IMR-90 (cell line): ENCODE results near the gene RAPGEF3. TPM values are rescaled to one million over a fixed set of nuclear protein-coding genes. Genes with fewer than 3 reads are reported as not detected.
A peak's percentile ranks its signal among the peaks of the same experiment; 100 is the strongest.

Experiments
- ATAC-seq: fragments of 200-7000 bp; cut with Tn5 transposase; 2 replicates; pipeline ENCODE4 v1.9.1; 2020; ENCODE audit warnings: low read depth, mild to moderate bottlenecking, moderate library complexity
- BruUV-seq: library from RNA; stranded (reverse); fragments of 400-500 nt; replicated peaks from 2 replicates; lab custom pipeline; 2021; lab: Mats Ljungman, UMichigan
- CTCF ChIA-PET: fragments of 300-600 bp; formaldehyde crosslinking; extraction: SDS; loops from one replicate; lab custom pipeline; 2021; ENCODE audit warnings: antibody characterized with exemption; lab: Yijun Ruan, JAX
- POLR2A ChIA-PET: fragments of 300-600 bp; sonication (Branson Sonifier 250); formaldehyde crosslinking; loops from one replicate; lab custom pipeline; 2022; ENCODE audit warnings: antibody characterized with exemption; ENCODE audit not compliant: unreplicated experiment; lab: Charles Lee
- DNase-seq: peaks from one replicate; pipeline ENCODE4 v3.0.0; 2013
- H2AFZ ChIP-seq: replicated peaks from 2 replicates; pipeline ENCODE3; 2013; ENCODE audit warnings: low read length, mild to moderate bottlenecking; ENCODE audit not compliant: poor library complexity
- H2AK5ac ChIP-seq: 2 replicates; pipeline ENCODE4 v1.6.1; 2013; ENCODE audit warnings: low read depth, low read length, inconsistent platforms
- H2AK9ac ChIP-seq: replicated peaks from 2 replicates; pipeline ENCODE3; 2013; ENCODE audit warnings: mild to moderate bottlenecking, low read depth, low read length, moderate library complexity; ENCODE audit not compliant: poor library complexity
- H2BK120ac ChIP-seq: 2 replicates; pipeline ENCODE4 v1.6.1; 2013; ENCODE audit warnings: low read depth, low read length, inconsistent platforms
- H2BK15ac ChIP-seq: 3 replicates; pipeline ENCODE4 v1.6.1; 2013; ENCODE audit warnings: low read depth, low read length, inconsistent platforms
- H2BK20ac ChIP-seq: 2 replicates; pipeline ENCODE4 v1.6.1; 2013; ENCODE audit warnings: low read depth, mild to moderate bottlenecking, inconsistent platforms, low read length, moderate library complexity
- H2BK5ac ChIP-seq: 2 replicates; pipeline ENCODE4 v1.6.1; 2013; ENCODE audit warnings: mild to moderate bottlenecking, low read depth, low read length, inconsistent platforms; ENCODE audit not compliant: poor library complexity, severe bottlenecking
- H3K14ac ChIP-seq: replicated peaks from 2 replicates; pipeline ENCODE4 v1.6.1; 2013; ENCODE audit warnings: low read depth, low read length, inconsistent platforms
- H3K18ac ChIP-seq: 2 replicates; pipeline ENCODE4 v1.6.1; 2013; ENCODE audit warnings: low read depth, low read length, control low read depth
- H3K23ac ChIP-seq: 2 replicates; pipeline ENCODE4 v1.6.1; 2013; ENCODE audit warnings: low read depth, low read length, inconsistent platforms
- H3K27ac ChIP-seq: 2 replicates; pipeline ENCODE4 v1.5.1; 2013; ENCODE audit warnings: mild to moderate bottlenecking, control low read depth, low read length; ENCODE audit not compliant: insufficient read depth
- H3K27me3 ChIP-seq: 2 replicates; pipeline ENCODE4 v1.6.1; 2013; ENCODE audit warnings: low read length; ENCODE audit not compliant: control insufficient read depth, insufficient read depth
- H3K36me3 ChIP-seq: 2 replicates; pipeline ENCODE4 v1.6.1; 2013; ENCODE audit warnings: low read length, mixed read lengths; ENCODE audit not compliant: control insufficient read depth, insufficient read depth
- H3K4ac ChIP-seq: 2 replicates; pipeline ENCODE4 v1.6.1; 2013; ENCODE audit warnings: low read depth, low read length, inconsistent platforms
- H3K4me1 ChIP-seq: 2 replicates; pipeline ENCODE4 v1.6.1; 2013; ENCODE audit warnings: low read length, mixed read lengths; ENCODE audit not compliant: control insufficient read depth, insufficient read depth
- H3K4me2 ChIP-seq: 2 replicates; pipeline ENCODE4 v1.6.1; 2013; ENCODE audit warnings: low read depth, mild to moderate bottlenecking, control low read depth, low read length, moderate library complexity
- H3K4me3 ChIP-seq: 2 replicates; pipeline ENCODE4 v1.5.1; 2013; ENCODE audit warnings: low read depth, mild to moderate bottlenecking, control low read depth, low read length, moderate library complexity; ENCODE audit not compliant: insufficient read depth
- H3K56ac ChIP-seq: 2 replicates; pipeline ENCODE4 v1.6.1; 2013; ENCODE audit warnings: low read length, inconsistent platforms; ENCODE audit not compliant: insufficient read depth; ENCODE audit errors: extremely low read depth
- H3K79me1 ChIP-seq, 2 experiments: 2 replicates each; pipeline ENCODE4 v1.6.1; 2013; ENCODE audit warnings: low read length in 2 of 2, inconsistent platforms in 1 of 2, low read depth in 1 of 2
- H3K9ac ChIP-seq: 2 replicates; pipeline ENCODE4 v1.6.1; 2013; ENCODE audit warnings: low read depth, low read length, control low read depth
- H3K9me1 ChIP-seq: 2 replicates; pipeline ENCODE4 v1.6.1; 2013; ENCODE audit warnings: low read length, inconsistent platforms; ENCODE audit not compliant: insufficient read depth
- H3K9me3 ChIP-seq: 2 replicates; pipeline ENCODE4 v1.6.1; 2013; ENCODE audit warnings: low read length; ENCODE audit not compliant: control insufficient read depth, insufficient read depth
- H4K20me1 ChIP-seq: 2 replicates; pipeline ENCODE4 v1.6.1; 2013; ENCODE audit warnings: low read length, inconsistent platforms; ENCODE audit not compliant: insufficient read depth
- H4K5ac ChIP-seq: 2 replicates; pipeline ENCODE4 v1.6.1; 2013; ENCODE audit warnings: mild to moderate bottlenecking, low read depth, low read length, control low read depth
- H4K8ac ChIP-seq, 2 experiments: 2 replicates each; pipeline ENCODE4 v1.6.1; 2013; ENCODE audit warnings: low read depth in 2 of 2, low read length in 2 of 2, control low read depth in 1 of 2, inconsistent platforms in 1 of 2
- H4K91ac ChIP-seq: 2 replicates; pipeline ENCODE4 v1.6.1; 2013; ENCODE audit warnings: low read depth, low read length, inconsistent platforms; ENCODE audit not compliant: insufficient read depth
- CEBPB ChIP-seq: IDR thresholded peaks from 2 replicates; pipeline ENCODE4 v1.6.1; 2012; ENCODE audit warnings: low read depth, low read length, improper control_type of control experiment
- CHD1 ChIP-seq: IDR thresholded peaks from 2 replicates; pipeline ENCODE4 v1.6.1; 2012; ENCODE audit warnings: low read depth, low read length, improper control_type of control experiment
- ELK1 ChIP-seq: fragments of 150-350 bp; IDR thresholded peaks from 2 replicates; pipeline ENCODE4 v1.6.1; 2016; ENCODE audit warnings: low read depth, mild to moderate bottlenecking, low read length, moderate library complexity, borderline replicate concordance
- FOS ChIP-seq: fragments of 150-350 bp; IDR thresholded peaks from 2 replicates; pipeline ENCODE4 v1.6.1; 2016; ENCODE audit warnings: low read depth, low read length
- MAFK ChIP-seq: IDR thresholded peaks from 2 replicates; pipeline ENCODE4 v1.6.1; 2012; ENCODE audit warnings: low read depth, low read length, improper control_type of control experiment
- MAZ ChIP-seq: IDR thresholded peaks from 2 replicates; pipeline ENCODE4 v1.6.1; 2012; ENCODE audit warnings: low read depth, mild to moderate bottlenecking, low read length, improper control_type of control experiment, moderate library complexity, borderline replicate concordance
- POLR2A ChIP-seq: IDR thresholded peaks from 2 replicates; pipeline ENCODE4 v1.6.1; 2012; ENCODE audit warnings: mild to moderate bottlenecking, low read depth, low read length
- RCOR1 ChIP-seq: IDR thresholded peaks from 2 replicates; pipeline ENCODE4 v1.6.1; 2012; ENCODE audit warnings: mild to moderate bottlenecking, low read length, improper control_type of control experiment; ENCODE audit not compliant: insufficient replicate concordance
- USF2 ChIP-seq: fragments of 150-350 bp; IDR thresholded peaks from 2 replicates; pipeline ENCODE4 v1.6.1; 2017; ENCODE audit warnings: mild to moderate bottlenecking, antibody characterized with exemption, low read length, low read depth
- WGBS, 2 experiments: methylation state at CpG; one replicate each; pipeline versions ENCODE4 v1.1.5 to v1.1.7; 2013; ENCODE audit warnings: missing lambda C conversion rate in 2 of 2; ENCODE audit not compliant: insufficient read length in 1 of 2; ENCODE audit errors: extremely low coverage in 2 of 2; 5-methylcytosine and 5-hydroxymethylcytosine counted together
- dilution Hi-C: fragments of 300-500 bp; cut with HindIII; formaldehyde crosslinking; loops from one replicate; pipeline ENCODE4 v1.14.3; 2018; ENCODE audit warnings: low sequenced_read_pairs; ENCODE audit not compliant: unreplicated experiment
- in situ Hi-C: fragments of 300-500 bp; cut with MboI; formaldehyde crosslinking; loops from 3 replicates; pipeline ENCODE4 v1.14.3; 2019; ENCODE audit warnings: low sequenced_read_pairs, inconsistent platforms, mixed read lengths
- intact Hi-C: fragments of 100-400 bp; cut with micrococcal nuclease; formaldehyde crosslinking; loops from 2 replicates; pipeline ENCODE4 v1.10.0; 2022
- polyA plus RNA-seq, 3 experiments: library from polyadenylated mRNA; depleted of rRNA; stranded (reverse); fragments of >200 nt; gene quantifications; 2 replicates each; pipeline ENCODE4 v1.2.3, GENCODE V29; 2012; ENCODE audit warnings: low replicate concordance in 1 of 3
- total RNA-seq: library from RNA; depleted of rRNA; stranded (reverse); fragments of >200 nt; gene quantifications from 2 replicates; pipeline ENCODE4 v1.2.3, GENCODE V29; 2012

The RAPGEF3 gene
- total and polyA plus RNA-seq, 2 of the 4 experiments (the other 2 are of a cell fraction) = 1.3 to 2.0 TPM

GRCh38 chr12:47777741-47778558, 19.3 kb upstream of the RAPGEF3 start:
- intact Hi-C loops = loop anchor here (5.0 to 10.0 kb wide), 2 partner anchors 126 to 743 kb away; no protein-coding TSS in a partner anchor
- Histone ChIP-seq H3K4me1 (peaks cover 25% of the 10 kb centered on the region), H4K5ac (no peak overlapping the region), H2BK20ac (no peak overlapping the region), H2AK5ac (no peak overlapping the region), H3K9ac (no peak overlapping the region), H2BK15ac (no peak overlapping the region), H3K4me3 (no peak overlapping the region), H4K20me1 (peaks cover 11% of the 10 kb centered on the region; the same call in 1 of the 2 replicates), H3K9me3 (no peaks in the 10 kb centered on the region), H4K8ac (peak overlapping the region in 1 of 2 experiments; percentile 91; a peak in 1 of 4 replicates), H3K27ac (no peak overlapping the region), H3K23ac (no peak overlapping the region), H3K4ac (no peak overlapping the region), H3K27me3 (no peaks in the 10 kb centered on the region), H3K56ac (no peak overlapping the region), H3K18ac (no peak overlapping the region), H3K36me3 (peaks cover 8% of the 10 kb centered on the region; the same call in 1 of the 2 replicates), H3K79me1 (peaks cover 0 to 11% of the 10 kb centered on the region in 2 experiments; a peak in 1 of 4 replicates), H2BK120ac (no peak overlapping the region), H3K14ac (no peak overlapping the region), H4K91ac (no peak overlapping the region), H3K9me1 (peaks cover 10% of the 10 kb centered on the region; the same call in 1 of the 2 replicates), H2AFZ (peak overlapping the region; percentile 18), H2AK9ac (peak overlapping the region; percentile 77), H3K4me2 (no peak overlapping the region), H2BK5ac (no peak overlapping the region)
- dilution Hi-C loops = no loop called here
- ChIA-PET POLR2A (no interaction called here), CTCF (interaction anchor here (1.0 to 2.1 kb wide), 2 partner anchors 36 to 63 kb away, joined by 3 to 10 read pairs; no protein-coding TSS in a partner anchor)
- WGBS, 2 experiments = 72% methylated on average over 4 of the region's 9 CpGs; no CpG with 5 or more reads in 1 of the 2 experiments
- in situ Hi-C loops = loop anchor here (5.0 kb wide), 1 partner anchor 66 kb away; no protein-coding TSS in a partner anchor
- no TSS peak for BruUV-seq
- TF ChIP-seq ELK1 (no peak), POLR2A (no peak), CHD1 (no peak), MAFK (no peak), CEBPB (no peak), RCOR1 (no peak), MAZ (no peak), USF2 (no peak), FOS (no peak)
- ATAC-seq (no peak), DNase-seq (no peak)
